Naive thymus-derived CD4-positive, alpha-beta T cell (primary cell): ENCODE data around the gene TTC17. TPM values are rescaled to one million over a fixed set of nuclear protein-coding genes. Genes with fewer than 3 reads are reported as not detected.
A peak's percentile ranks its signal among the peaks of the same experiment; 100 is the strongest.

ENCODE experiments used
- ATAC-seq: fragments of 150-1000 bp; cut with Tn5 transposase; 2 replicates; pipeline ENCODE4 v1.10.0; 2021; ENCODE audit warnings: mild to moderate bottlenecking, moderate library complexity
- CTCF ChIA-PET: fragments of 350-600 bp; sonication (Branson Sonifier 250); formaldehyde crosslinking; loops from one replicate; lab custom pipeline; 2021; ENCODE audit warnings: antibody characterized with exemption; lab: Charles Lee
- POLR2A ChIA-PET: fragments of 350-600 bp; sonication (Branson Sonifier 250); formaldehyde crosslinking; loops from one replicate; lab custom pipeline; 2021; ENCODE audit warnings: antibody characterized with exemption, inconsistent platforms; lab: Charles Lee
- DNase-seq, 9 donors: peaks; one replicate each; pipeline versions ENCODE4 v3.0.0 to v3.0.0-alpha.2; 2020 to 2022; ENCODE audit warnings: mixed read lengths in 1 of 9
- H3K27ac ChIP-seq: one replicate; pipeline ENCODE4 v1.7.0; 2013; ENCODE audit warnings: mild to moderate bottlenecking, low read depth, low read length, moderate library complexity
- H3K27me3 ChIP-seq, 2 donors: one replicate each; pipeline ENCODE4 v1.7.0; 2013; ENCODE audit warnings: low read length in 2 of 2, mild to moderate bottlenecking in 2 of 2, moderate library complexity in 2 of 2; ENCODE audit not compliant: control insufficient read depth in 2 of 2, insufficient read depth in 2 of 2
- H3K36me3 ChIP-seq, 3 experiments: 1 replicate in 2 of 3; 2 replicates in 1 of 3; pipeline ENCODE4 v1.7.0; 2013; ENCODE audit warnings: low read length in 3 of 3, mild to moderate bottlenecking in 3 of 3, moderate library complexity in 1 of 3; ENCODE audit not compliant: insufficient read depth in 3 of 3, control insufficient read depth in 2 of 3
- H3K4me1 ChIP-seq, 2 donors: one replicate each; pipeline ENCODE4 v1.7.0; 2013; ENCODE audit warnings: low read length in 2 of 2, mild to moderate bottlenecking in 2 of 2, moderate library complexity in 1 of 2; ENCODE audit not compliant: control insufficient read depth in 2 of 2, insufficient read depth in 2 of 2
- H3K4me3 ChIP-seq: 2 replicates; pipeline ENCODE4 v1.7.0; 2013; ENCODE audit warnings: mild to moderate bottlenecking, low read length
- H3K9me3 ChIP-seq, 3 experiments: 1 replicate in 2 of 3; 2 replicates in 1 of 3; pipeline ENCODE4 v1.7.0; 2013; ENCODE audit warnings: low read length in 3 of 3; ENCODE audit not compliant: control insufficient read depth in 2 of 3
- H3K27ac Mint-ChIP-seq, 9 donors: one replicate each; pipeline ENCODE4 v1.8.0; 2020 to 2022; ENCODE audit warnings: mixed read lengths in 9 of 9, mild to moderate bottlenecking in 8 of 9, moderate library complexity in 5 of 9, inconsistent platforms in 2 of 9
- H3K27me3 Mint-ChIP-seq, 5 donors: one replicate each; pipeline ENCODE4 v1.8.0; 2021 to 2022; ENCODE audit warnings: mixed read lengths in 5 of 5, mild to moderate bottlenecking in 1 of 5
- H3K36me3 Mint-ChIP-seq, 5 donors: one replicate each; pipeline ENCODE4 v1.8.0; 2020 to 2022; ENCODE audit warnings: mixed read lengths in 5 of 5, mild to moderate bottlenecking in 3 of 5, inconsistent platforms in 1 of 5
- H3K4me1 Mint-ChIP-seq, 7 donors: one replicate each; pipeline ENCODE4 v1.8.0; 2020 to 2022; ENCODE audit warnings: mixed read lengths in 7 of 7, mild to moderate bottlenecking in 3 of 7, inconsistent platforms in 1 of 7
- H3K4me3 Mint-ChIP-seq, 10 donors: one replicate each; pipeline ENCODE4 v1.8.0; 2020 to 2022; ENCODE audit warnings: mild to moderate bottlenecking in 10 of 10, mixed read lengths in 10 of 10, moderate library complexity in 6 of 10, inconsistent platforms in 2 of 10
- H3K9me3 Mint-ChIP-seq, 11 donors: one replicate each; pipeline ENCODE4 v1.8.0; 2020 to 2022; ENCODE audit warnings: mixed read lengths in 11 of 11, mild to moderate bottlenecking in 4 of 11, inconsistent platforms in 1 of 11, moderate library complexity in 1 of 11
- intact Hi-C, 2 donors: fragments of 100-400 bp; cut with micrococcal nuclease; formaldehyde crosslinking; loops; one replicate each; pipeline ENCODE4 v1.15.1; 2023
- polyA plus RNA-seq, 2 donors: library from polyadenylated mRNA; unstranded; fragments of 300-500 nt; fragmentation: Illumina TruSeq; gene quantifications; one replicate each; pipeline ENCODE4 v1.2.3, GENCODE V29; 2021
- total RNA-seq, 6 experiments: library from RNA in 5 of 6; stranded (reverse) in 5 of 6; gene quantifications; 1 replicate in 5 of 6; 2 replicates in 1 of 6; pipeline ENCODE4 v1.2.3 and lab custom pipeline; 2021 to 2026

TTC17 gene
- total and polyA plus RNA-seq, 7 experiments from 2014 or later: 45.9 to 132 (median 97.9) TPM

DNA sequence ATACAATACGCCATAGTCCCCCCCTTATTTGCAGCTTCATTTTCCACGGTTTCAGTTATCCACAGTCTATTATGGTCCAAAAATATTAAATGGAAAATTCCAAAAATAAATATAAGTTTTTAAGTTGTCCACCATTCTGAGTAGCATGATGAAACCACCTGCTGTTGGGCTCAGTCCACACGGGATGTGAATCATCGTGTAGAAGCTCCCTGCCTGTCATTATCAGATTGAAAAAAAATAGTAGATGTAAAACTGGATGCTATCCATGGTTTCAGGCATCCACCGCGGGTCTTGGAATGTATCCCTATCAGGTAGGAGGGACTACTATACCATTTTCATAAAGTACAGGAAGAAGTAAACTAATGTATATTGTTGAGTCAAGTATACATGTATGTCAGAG, 127.4 kb downstream of the TTC17 start:
- Histone ChIP-seq H3K4me3 (no peak overlapping the region), H3K36me3 (peaks cover 0 to 12% (median 0%) of the 10 kb centered on the region in 3 experiments), H3K27ac (no peak overlapping the region), H3K4me1 (no peaks in the 10 kb centered on the region), H3K27me3 (no peaks in the 10 kb centered on the region), H3K9me3 (no peaks in the 10 kb centered on the region)
- POLR2A ChIA-PET: no interaction called here
- intact Hi-C loops: no loop called here
- ATAC-seq (no peak), DNase-seq (no peak)
- H3K9me3 Mint-ChIP-seq: peaks cover 0 to 13% (median 5%) of the 10 kb centered on the region in 11 donors
- CTCF ChIA-PET: no interaction called here
- peaks cover 5 to 33% (median 16%) of the 10 kb centered on the region in 5 donors for H3K36me3 Mint-ChIP-seq
- no peaks in the 10 kb centered on the region for H3K27me3 Mint-ChIP-seq
- H3K4me3 Mint-ChIP-seq: no peak overlapping the region
- H3K27ac Mint-ChIP-seq: no peak overlapping the region
- peaks cover 0 to 4% (median 0%) of the 10 kb centered on the region in 7 donors for H3K4me1 Mint-ChIP-seq

DNA sequence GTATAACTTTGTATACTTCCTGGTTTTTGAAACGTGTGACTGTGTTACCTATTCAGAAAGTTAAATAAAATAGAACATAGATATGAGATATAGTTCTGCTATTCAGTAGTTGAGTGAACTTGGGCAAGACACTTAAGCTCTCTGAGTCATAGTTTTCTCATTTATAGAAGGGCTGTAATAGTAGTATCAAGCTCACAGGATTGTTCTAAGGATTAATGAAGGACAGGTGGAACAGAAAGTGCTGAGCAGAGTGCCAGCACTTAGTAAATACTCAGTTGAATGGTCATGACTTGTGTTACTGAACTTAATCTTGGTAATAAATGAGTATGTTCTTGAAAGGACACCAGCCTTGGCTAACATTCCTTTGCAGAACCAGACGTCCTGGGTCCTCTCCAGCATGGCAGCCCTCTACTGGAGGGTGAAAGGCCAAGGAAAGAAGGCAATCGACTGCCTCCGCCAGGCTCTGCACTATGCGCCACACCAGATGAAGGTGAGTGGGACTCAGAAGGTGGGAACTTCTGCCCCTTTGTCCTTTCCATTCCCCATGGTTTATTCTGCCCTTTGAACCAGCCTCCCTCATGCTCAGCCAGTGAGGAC, 131.2 kb downstream of the TTC17 start:
- Histone ChIP-seq H3K27ac (no peak overlapping the region), H3K9me3 (no peaks in the 10 kb centered on the region), H3K36me3 (peaks cover 0 to 43% (median 0%) of the 10 kb centered on the region in 3 experiments), H3K27me3 (no peaks in the 10 kb centered on the region), H3K4me1 (no peaks in the 10 kb centered on the region), H3K4me3 (no peak overlapping the region)
- H3K27me3 Mint-ChIP-seq: no peaks in the 10 kb centered on the region
- H3K4me1 Mint-ChIP-seq: no peaks in the 10 kb centered on the region
- intact Hi-C loops: loop anchor here in 1 of 2 donors (10.0 kb wide), 1 partner anchor 365 kb away; no protein-coding TSS in a partner anchor
- peaks cover 10 to 49% (median 23%) of the 10 kb centered on the region in 5 donors for H3K36me3 Mint-ChIP-seq
- H3K4me3 Mint-ChIP-seq: no peak overlapping the region
- ChIA-PET CTCF (no interaction called here), POLR2A (no interaction called here)
- no peak overlapping the region for H3K27ac Mint-ChIP-seq
- DNase-seq (no peak), ATAC-seq (no peak)
- H3K9me3 Mint-ChIP-seq: no peaks in the 10 kb centered on the region

DNA sequence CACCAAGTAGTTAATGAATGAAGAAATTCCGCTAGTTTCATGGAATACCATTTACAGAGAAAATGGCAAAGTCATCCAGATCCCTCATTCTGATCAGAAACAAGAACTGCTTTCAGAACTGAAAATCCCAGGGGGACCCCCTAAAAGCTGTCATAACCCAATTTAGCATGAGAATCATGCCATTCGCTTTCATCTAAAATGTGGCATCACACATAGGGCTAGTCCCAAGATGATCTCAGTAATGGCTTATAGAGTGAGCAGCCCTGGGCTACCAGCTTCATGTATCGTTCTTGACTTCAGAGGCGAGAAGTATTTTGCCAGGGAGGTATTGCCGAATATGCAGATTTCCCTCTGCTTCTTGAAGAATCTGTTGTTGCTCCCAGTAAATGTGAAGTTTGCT, 134.0 kb downstream of the TTC17 start:
- Histone ChIP-seq H3K4me1 (no peaks in the 10 kb centered on the region), H3K27ac (no peak overlapping the region), H3K9me3 (no peaks in the 10 kb centered on the region), H3K27me3 (no peaks in the 10 kb centered on the region), H3K36me3 (peaks cover 0 to 43% (median 0%) of the 10 kb centered on the region in 3 experiments), H3K4me3 (no peak overlapping the region)
- no peak overlapping the region for H3K4me3 Mint-ChIP-seq
- no peaks in the 10 kb centered on the region for H3K27me3 Mint-ChIP-seq
- intact Hi-C loops: loop anchor here in 1 of 2 donors (10.0 kb wide), 1 partner anchor 362 kb away; no protein-coding TSS in a partner anchor
- peaks cover 14 to 43% (median 22%) of the 10 kb centered on the region in 5 donors for H3K36me3 Mint-ChIP-seq
- H3K9me3 Mint-ChIP-seq: no peaks in the 10 kb centered on the region
- ATAC-seq: no peak
- DNase-seq: no peak
- no peak overlapping the region for H3K27ac Mint-ChIP-seq
- POLR2A ChIA-PET: no interaction called here
- no peaks in the 10 kb centered on the region for H3K4me1 Mint-ChIP-seq
- CTCF ChIA-PET: no interaction called here

GRCh38 chr11:43493431-43493830, 134.7 kb downstream of the TTC17 start:
- Mint-ChIP-seq H3K9me3 (no peaks in the 10 kb centered on the region), H3K4me3 (no peak overlapping the region), H3K4me1 (no peaks in the 10 kb centered on the region), H3K27ac (no peak overlapping the region), H3K27me3 (no peaks in the 10 kb centered on the region), H3K36me3 (peaks cover 14 to 39% (median 22%) of the 10 kb centered on the region in 5 donors)
- DNase-seq: no peak
- peaks cover 0 to 43% (median 0%) of the 10 kb centered on the region in 3 experiments for H3K36me3 ChIP-seq
- CTCF ChIA-PET: no interaction called here
- ATAC-seq: no peak
- H3K27me3 ChIP-seq: no peaks in the 10 kb centered on the region
- POLR2A ChIA-PET: no interaction called here
- no peak overlapping the region for H3K4me3 ChIP-seq
- H3K4me1 ChIP-seq: no peaks in the 10 kb centered on the region
- no peaks in the 10 kb centered on the region for H3K9me3 ChIP-seq
- intact Hi-C loops: loop anchor here in 1 of 2 donors (10.0 kb wide), 1 partner anchor 361 kb away; no protein-coding TSS in a partner anchor
- no peak overlapping the region for H3K27ac ChIP-seq

DNA sequence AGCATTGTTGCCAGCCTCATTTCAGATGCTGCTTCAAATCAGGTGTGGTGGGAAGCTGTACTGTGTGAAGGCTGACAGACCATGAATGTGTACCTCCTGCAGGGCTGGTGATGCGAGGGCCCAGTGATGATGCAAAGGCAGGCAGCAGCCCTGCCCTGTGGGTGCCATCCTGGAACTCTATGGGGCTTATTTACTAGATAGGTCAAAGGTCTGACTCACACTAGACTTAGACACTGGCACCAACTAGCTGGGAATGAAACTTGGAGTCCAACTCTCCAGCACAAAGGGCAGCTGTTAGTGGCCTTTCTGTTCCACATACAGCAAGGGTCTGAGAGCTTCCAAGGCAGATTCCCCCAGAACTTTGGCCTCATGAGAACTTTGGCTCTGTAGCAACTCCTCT, 138.4 kb downstream of the TTC17 start:
- no peaks in the 10 kb centered on the region for H3K4me1 ChIP-seq
- intact Hi-C loops: loop anchor here in 1 of 2 donors (10.0 kb wide), 1 partner anchor 358 kb away; no protein-coding TSS in a partner anchor
- POLR2A ChIA-PET: no interaction called here
- no peak overlapping the region for H3K27ac ChIP-seq
- Mint-ChIP-seq H3K4me1 (no peaks in the 10 kb centered on the region), H3K4me3 (no peak overlapping the region), H3K9me3 (peaks cover 0 to 2% (median 0%) of the 10 kb centered on the region in 11 donors), H3K36me3 (peaks cover 5 to 21% (median 12%) of the 10 kb centered on the region in 5 donors), H3K27ac (peak overlapping the region in 1 of 9 donors; percentile 56), H3K27me3 (peaks cover 0 to 7% (median 4%) of the 10 kb centered on the region in 5 donors)
- no peak overlapping the region for H3K4me3 ChIP-seq
- no peaks in the 10 kb centered on the region for H3K9me3 ChIP-seq
- H3K27me3 ChIP-seq: no peaks in the 10 kb centered on the region
- DNase-seq (no peak), ATAC-seq (no peak)
- H3K36me3 ChIP-seq: peaks cover 0 to 21% (median 0%) of the 10 kb centered on the region in 3 experiments
- CTCF ChIA-PET: no interaction called here

DNA sequence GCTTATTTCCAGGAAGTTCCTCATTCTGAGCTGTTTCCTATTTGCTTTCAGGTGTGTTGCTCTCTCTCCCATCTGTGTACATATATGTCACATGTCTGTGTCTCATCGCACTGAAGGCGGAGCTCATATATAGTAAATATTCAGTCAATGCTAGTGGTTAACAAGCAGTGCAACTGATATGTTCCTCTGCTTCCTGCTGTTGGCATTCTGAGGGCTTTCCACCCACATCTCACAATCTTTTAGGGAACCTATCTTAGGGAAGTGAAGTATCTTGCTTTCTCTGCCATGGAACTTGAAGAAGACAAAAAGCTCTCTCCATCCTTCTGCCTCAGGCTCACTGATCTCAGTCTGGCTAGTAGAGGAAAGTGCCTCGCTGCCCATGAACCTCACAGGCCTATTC, 139.8 kb downstream of the TTC17 start:
- H3K4me3 Mint-ChIP-seq: no peak overlapping the region
- ATAC-seq: no peak
- Histone ChIP-seq H3K4me1 (no peaks in the 10 kb centered on the region), H3K27ac (no peak overlapping the region), H3K27me3 (no peaks in the 10 kb centered on the region), H3K4me3 (no peak overlapping the region), H3K36me3 (peaks cover 0 to 7% (median 0%) of the 10 kb centered on the region in 3 experiments), H3K9me3 (no peaks in the 10 kb centered on the region)
- ChIA-PET POLR2A (no interaction called here), CTCF (no interaction called here)
- no peak for DNase-seq
- H3K4me1 Mint-ChIP-seq: no peaks in the 10 kb centered on the region
- peaks cover 0 to 11% (median 5%) of the 10 kb centered on the region in 5 donors for H3K27me3 Mint-ChIP-seq
- H3K36me3 Mint-ChIP-seq: peaks cover 0 to 7% (median 4%) of the 10 kb centered on the region in 5 donors
- H3K27ac Mint-ChIP-seq: no peak overlapping the region
- intact Hi-C loops: loop anchor here in 1 of 2 donors (10.0 kb wide), 1 partner anchor 356 kb away; no protein-coding TSS in a partner anchor
- peaks cover 0 to 2% (median 0%) of the 10 kb centered on the region in 11 donors for H3K9me3 Mint-ChIP-seq
